Activated CD4-positive, CD25-positive, alpha-beta regulatory T cell treated with anti-CD3 and anti-CD28 coated beads, Interleukin-2, amount 50 U/mL, for 16 hours (primary cell): ENCODE results near the gene ARHGAP23.
"Not testable (repeated sequence)": the region's sequence is repeated elsewhere in the genome, so short reads cannot be mapped to it uniquely, and the experiment has no call there.

ENCODE experiments used
- DNase-seq: peaks from one replicate; pipeline ENCODE4 v3.0.0-alpha.2; 2020; ENCODE audit warnings: low read depth, low spot score

ARHGAP23 gene

GRCh38 chr17:38485681-38486298, 57.5 kb downstream of the ARHGAP23 start:
- DNase-seq = not testable (repeated sequence)

GRCh38 chr17:38489774-38490173, 61.5 kb downstream of the ARHGAP23 start:
- DNase-seq = not testable (repeated sequence)

GRCh38 chr17:38491346-38492066, 63.2 kb downstream of the ARHGAP23 start:
- DNase-seq = not testable (repeated sequence)

- DNase-seq = peak; percentile 78
These were observed 64.1 kb downstream of the ARHGAP23 start for GRCh38 chr17:38492067-38493040.

- DNase-seq = not testable (repeated sequence)
These were observed 65.9 kb downstream of the ARHGAP23 start for GRCh38 chr17:38494152-38494551.

GRCh38 chr17:38497656-38498055, 69.4 kb downstream of the ARHGAP23 start:
- not testable (repeated sequence) for DNase-seq

- DNase-seq = no peak
These were observed 70.1 kb downstream of the ARHGAP23 start for GRCh38 chr17:38498353-38498752.

- not testable (repeated sequence) for DNase-seq
These were observed 71.0 kb downstream of the ARHGAP23 start for GRCh38 chr17:38499230-38499629.

- not testable (repeated sequence) for DNase-seq
These were observed 73.5 kb downstream of the ARHGAP23 start for GRCh38 chr17:38501718-38502117.

GRCh38 chr17:38503286-38503913, 75.1 kb downstream of the ARHGAP23 start:
- not testable (repeated sequence) for DNase-seq

GRCh38 chr17:38504216-38504615, 76.0 kb downstream of the ARHGAP23 start:
- no peak for DNase-seq

- DNase-seq = no peak
These were observed 79.2 kb downstream of the ARHGAP23 start for GRCh38 chr17:38507436-38507835.

- DNase-seq = no peak
These were observed 79.8 kb downstream of the ARHGAP23 start for GRCh38 chr17:38507921-38508569.

- DNase-seq = no peak
These were observed 80.3 kb downstream of the ARHGAP23 start for GRCh38 chr17:38508570-38508950.

GRCh38 chr17:38508954-38509771, 80.9 kb downstream of the ARHGAP23 start:
- DNase-seq = peak; percentile 28

GRCh38 chr17:38509772-38510420, 81.6 kb downstream of the ARHGAP23 start:
- DNase-seq = no peak

GRCh38 chr17:38510421-38511149, 82.3 kb downstream of the ARHGAP23 start:
- no peak for DNase-seq

- no peak for DNase-seq
These were observed 83.2 kb downstream of the ARHGAP23 start for GRCh38 chr17:38511150-38512108.
